Pons (tissue), 1 donor: ENCODE results near the gene NECAB3.

ENCODE experiments used
- DNase-seq: peaks from one replicate; pipeline ENCODE4 v3.0.0-alpha.2; 2016; ENCODE audit warnings: low spot score

The NECAB3 gene

DNA sequence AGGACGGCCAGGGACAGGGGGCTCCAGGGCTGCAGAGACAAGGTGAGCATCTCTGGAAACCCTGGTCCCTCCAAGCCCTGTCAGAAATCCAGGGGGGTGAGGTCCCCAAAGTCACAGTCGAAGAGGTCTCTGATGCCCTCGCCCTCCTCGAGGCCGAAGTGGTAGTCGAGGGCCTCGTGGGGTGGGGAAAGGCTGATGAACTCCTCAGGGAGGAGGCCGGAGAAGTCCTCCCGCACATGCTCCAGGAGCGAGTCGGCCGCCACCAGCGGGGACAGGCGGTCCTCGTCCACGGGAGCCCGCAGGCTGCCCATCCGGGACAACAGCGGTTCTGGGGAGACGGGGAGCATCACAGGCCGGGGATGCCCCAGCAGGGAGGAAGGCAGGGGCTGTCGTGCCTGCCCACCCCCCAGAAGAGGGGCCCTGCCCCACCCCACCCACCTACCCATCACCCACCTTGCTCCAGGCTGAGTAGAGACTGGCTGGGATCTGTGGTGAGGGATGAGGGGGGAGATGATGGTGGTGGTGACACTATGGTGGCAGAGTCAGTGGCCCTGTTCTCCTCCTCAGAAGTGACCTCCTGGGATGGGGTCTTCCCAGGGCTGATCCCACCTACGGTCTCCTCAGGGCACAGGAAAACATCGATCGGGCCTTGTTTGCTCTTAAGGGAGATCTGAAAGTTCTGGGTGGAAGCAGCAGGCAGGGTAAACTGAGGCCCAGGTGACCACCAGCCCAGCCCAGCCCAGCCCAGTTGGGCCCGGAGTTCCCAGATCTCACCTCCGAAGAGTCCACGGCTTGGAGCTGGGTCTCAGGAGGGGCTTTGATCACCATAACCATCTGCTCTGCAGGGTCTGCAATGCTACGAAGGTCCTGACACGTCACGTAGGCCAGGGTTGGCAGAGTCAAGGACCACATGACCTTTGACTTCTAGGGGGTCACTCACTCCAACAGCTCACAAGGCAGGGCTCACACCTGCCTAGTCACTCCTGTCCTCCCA, 2.7 kb upstream of the NECAB3 start:
- no peak for DNase-seq

- no peak for DNase-seq
Measured at GRCh38 chr20:33676121-33676520, 1.9 kb upstream of the NECAB3 start.

GRCh38 chr20:33675136-33675959, 1.1 kb upstream of the NECAB3 start:
- DNase-seq: no peak

DNA sequence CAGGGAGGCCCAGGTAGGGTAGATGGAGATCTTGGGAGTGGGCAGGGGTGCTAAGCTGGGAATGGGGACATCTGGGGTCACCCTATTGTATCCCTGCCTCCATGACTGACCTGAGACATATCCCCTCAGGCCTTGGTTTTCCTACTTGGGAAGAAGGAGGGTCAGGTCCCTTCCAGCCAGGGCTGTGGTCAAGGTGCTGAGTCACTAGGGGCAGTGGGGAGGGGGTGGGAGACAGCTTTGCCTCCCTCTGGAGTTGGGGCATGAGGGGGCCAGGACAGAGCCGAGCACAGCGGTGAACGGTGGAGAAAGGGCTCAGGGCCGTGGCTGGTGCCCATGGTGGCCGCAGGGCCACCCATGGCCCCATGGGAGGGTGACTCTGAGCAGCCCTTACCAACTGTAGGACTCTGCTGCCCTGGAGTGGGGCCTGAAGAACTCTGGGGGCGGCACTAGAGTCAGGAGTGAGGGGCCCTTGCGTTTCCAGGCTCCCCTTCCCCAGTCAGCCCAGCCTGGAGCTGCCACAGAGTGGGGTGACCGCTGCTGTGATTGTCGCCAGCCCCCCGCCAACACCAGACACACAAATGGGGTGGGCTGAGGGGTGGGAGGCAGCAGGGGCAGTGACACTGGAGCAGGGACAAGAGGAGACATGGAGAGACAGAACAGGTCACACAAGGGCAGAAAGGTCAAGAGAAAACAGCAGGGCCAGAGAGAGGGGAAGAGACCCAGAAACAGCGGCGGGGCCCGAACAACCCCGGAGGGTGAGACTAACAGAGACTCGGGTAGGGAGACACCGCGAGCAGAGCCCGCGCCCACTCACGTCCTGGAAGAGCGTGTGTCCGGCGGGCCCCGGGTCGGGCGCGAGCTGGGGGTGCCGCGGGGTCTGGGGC, 576 bp downstream of the NECAB3 start:
- no peak for DNase-seq

DNA sequence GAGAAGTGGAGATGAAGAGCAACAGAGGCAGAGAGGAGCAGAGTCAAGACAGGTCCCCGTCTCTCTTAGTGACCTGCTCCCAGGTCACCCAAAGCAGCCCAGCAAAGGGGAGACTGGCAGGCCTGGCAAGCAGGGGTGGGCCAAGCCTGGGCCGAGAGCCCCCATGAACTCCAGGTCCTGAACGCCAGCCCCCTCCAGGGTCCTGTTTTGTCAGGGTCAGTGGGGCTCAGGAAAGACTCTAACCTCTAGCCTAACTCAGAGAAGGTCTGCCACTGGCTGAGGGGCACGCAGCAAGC, 1.2 kb downstream of the NECAB3 start:
- no peak for DNase-seq

- no peak for DNase-seq
Measured at GRCh38 chr20:33672426-33673113, 1.7 kb downstream of the NECAB3 start.

DNA sequence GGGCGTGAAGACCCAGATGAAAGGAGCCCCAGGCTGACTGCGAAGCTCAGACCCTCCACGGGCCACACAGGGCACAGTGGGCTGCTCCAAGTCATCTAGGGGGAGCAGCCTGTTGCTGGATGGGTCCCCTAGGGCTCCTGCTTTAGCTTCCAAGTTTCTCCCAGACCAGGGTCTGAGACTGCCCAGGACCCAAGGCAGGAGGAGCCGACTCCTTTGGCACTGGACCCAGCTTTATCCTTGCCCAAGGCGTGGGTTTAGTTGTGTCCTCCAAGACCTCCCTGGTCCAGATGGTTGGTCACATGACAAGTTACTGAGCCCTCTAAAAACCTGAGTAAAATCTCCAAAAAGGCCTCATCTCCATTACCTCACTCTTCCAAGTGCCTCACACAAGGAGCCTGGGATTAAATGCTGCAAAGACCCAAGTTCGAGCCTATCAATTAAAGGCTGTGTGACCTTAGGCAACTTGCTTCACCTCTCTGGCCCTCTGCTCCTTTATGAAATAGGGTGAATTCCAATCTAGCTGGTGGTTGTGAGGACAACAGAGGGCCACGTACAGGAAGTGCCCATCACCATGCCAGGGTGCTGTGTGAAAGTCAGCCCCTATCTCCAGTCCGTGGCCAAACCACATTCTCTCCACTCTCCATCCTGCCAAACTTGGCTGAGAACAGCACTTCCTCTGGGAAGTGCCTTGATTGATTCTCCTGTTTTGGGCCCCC, 2.5 kb downstream of the NECAB3 start:
- DNase-seq: no peak

- DNase-seq: no peak
Measured at GRCh38 chr20:33670715-33671499, 3.3 kb downstream of the NECAB3 start.

DNA sequence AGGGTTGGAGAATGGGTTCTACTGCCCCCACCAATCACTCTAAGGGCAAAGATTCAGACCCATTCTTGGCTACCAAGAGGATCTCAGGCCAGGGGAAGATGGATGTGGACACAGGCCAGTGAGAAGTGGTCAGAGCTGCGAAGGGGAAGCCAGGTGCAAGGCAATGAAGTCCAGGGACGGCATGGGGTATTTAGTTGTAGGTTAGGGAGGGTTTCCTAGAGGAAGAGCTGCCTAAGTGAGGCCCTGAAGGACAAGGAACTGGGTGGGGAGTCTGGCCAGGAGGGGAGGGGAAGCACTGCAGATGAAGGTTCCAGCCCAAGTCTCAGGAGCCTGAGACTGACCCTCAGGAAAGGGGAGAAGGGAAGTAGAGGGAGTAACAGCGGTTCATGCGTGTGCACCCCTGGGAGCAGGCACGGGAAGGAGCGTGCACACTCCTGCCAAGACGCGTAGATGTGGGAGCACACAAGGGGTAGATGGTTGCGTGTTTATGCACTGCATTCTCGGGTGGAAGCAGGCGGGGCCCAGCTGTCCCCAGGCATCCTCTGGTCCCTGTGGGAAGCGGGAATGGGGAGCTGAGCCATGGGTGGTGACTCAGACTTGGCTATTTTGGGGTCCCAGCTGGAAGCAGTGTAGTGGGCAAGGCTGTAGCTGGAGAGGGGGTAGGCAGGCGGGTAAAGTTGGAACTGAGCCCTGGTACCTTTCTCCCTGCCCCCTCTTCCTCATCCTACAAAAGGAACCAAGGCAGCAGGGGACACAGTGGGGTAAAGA, 4.2 kb downstream of the NECAB3 start:
- DNase-seq: no peak

GRCh38 chr20:33669224-33669623, 5.0 kb downstream of the NECAB3 start:
- no peak for DNase-seq

- DNase-seq: no peak
Measured at GRCh38 chr20:33668466-33669155, 5.6 kb downstream of the NECAB3 start.

- no peak for DNase-seq
Measured at GRCh38 chr20:33667676-33668465, 6.4 kb downstream of the NECAB3 start.

GRCh38 chr20:33667245-33667675, 7.0 kb downstream of the NECAB3 start:
- no peak for DNase-seq

DNA sequence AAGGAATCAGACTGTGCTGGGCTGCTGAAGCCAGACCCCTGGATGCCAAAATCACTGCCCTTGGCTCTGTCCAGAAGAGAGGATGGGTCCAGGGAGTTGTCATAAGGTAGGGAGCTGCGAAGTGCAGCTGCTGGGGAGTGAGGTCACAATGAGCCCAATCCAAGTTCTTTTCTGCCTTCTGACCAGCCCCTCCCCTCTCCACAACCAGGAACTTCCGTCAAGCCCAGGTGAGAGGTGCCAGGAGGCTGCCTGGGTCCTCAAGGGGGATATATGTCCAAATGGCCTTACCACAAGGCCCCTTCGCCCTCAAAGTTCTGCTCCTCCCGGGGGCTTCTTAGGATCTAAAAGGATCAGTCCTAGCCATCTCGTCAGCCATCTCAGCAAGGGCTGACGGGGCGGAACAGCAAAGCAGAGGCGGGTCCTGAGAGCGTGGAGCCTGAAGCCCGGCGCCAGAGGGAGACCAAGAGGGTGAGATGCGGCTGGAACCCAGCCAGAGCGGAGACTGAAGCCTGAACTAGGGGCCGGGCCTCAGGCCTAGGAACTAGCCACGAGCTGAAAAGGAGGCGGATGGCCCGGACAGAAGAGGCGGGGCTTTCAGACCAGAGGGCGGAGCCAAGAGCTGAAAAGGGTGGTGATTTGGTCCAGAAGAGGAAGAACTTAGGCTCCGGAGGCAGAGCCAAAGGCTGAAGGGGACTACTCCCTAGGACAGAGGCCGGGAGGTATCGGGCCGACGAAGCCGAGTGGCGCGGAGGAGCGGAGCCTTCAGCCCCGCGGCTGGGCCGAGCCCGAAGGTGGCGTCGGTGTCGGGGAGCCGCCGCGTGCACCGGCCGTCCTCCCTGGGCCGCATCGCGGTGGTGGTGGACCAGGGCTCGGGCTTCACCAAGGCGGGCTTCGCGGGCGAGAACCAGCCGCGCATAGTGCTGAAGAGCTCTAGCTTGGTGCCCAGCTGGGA, 7.7 kb downstream of the NECAB3 start, which contains the start of gene ACTL10:
Gene ACTL10 (plus strand): TSS at position 651 of the 952 bp plus-strand sequence. CDS start 555 bp downstream, outside the sequence.
- peak; percentile 98 for DNase-seq

DNA sequence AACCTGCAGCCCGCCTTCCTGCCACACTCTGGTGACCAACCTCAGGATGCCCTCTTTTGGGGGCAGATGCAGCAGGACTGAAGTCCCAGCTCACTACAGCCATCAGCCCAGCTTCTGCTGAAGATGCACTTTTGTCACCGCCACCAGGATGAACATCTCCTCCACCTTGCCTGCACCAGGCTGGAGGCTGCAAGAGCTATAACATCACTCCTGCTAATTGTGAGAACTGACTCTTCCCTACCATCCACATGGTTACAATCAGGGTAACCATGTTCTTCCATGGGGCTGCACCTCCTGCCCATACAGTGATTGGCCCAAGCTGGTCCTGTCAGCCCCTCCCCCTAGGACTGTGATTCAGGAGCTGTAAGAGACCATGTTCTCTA, 9.5 kb downstream of the NECAB3 start:
- DNase-seq: no peak

DNA sequence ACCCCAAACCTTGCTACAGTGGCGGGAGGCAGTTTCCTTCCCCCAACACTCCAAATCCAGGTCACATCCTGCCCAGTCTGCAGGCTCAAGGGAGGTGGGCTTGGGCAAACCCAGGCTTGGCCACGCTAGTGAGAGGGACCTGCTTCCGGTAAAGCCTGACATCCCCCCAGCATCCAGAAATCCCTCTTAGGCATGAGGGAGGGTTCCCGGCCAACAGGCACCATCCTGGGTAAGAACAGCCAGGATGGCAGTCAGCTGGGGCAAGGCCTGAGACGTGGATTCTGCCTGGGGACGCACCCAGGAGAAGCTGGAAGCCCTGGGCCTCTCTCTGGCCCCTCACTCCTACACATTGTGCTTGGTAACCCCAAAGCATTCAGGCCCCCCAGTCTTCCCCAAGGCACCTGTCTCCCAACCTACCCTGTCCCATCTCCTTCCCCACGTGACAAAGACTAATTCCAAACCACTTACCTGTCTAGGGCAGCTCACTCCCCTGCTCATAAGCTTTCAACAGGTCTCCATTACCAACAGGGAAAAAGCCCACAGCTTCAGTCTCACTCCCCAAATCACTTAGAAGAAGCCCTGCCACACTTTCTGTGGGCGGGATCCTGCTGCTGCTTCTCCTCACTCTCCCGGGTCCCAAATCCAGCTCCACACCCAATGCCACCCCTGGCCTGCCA, 10.0 kb downstream of the NECAB3 start:
- DNase-seq: no peak
